Activated T-helper 1 cell treated with anti-CD3 and anti-CD28 coated beads, Interleukin-12 subunit alpha, Interleukin-12 subunit beta, Interleukin-2, Interleukin-4 antibody, amounts not matched to agents 30 ng/mL and 10 ng/mL and 1 ng/mL, durations not matched to agents 14 hours and 24 hours and 36 hours (primary cell): ENCODE data around the gene USP37. TPM values are rescaled to one million over a fixed set of nuclear protein-coding genes. Genes with fewer than 3 reads are reported as not detected.

Experiments used
- DNase-seq: peaks from one replicate; pipeline ENCODE4 v3.0.0; 2021; ENCODE audit warnings: low spot score
- H3K27ac Mint-ChIP-seq: one replicate; pipeline ENCODE4 v1.8.0; 2021; ENCODE audit warnings: mild to moderate bottlenecking, mixed read lengths
- H3K27me3 Mint-ChIP-seq: one replicate; pipeline ENCODE4 v1.8.0; 2022; ENCODE audit warnings: mild to moderate bottlenecking, moderate library complexity, mixed read lengths; ENCODE audit not compliant: insufficient read depth
- H3K36me3 Mint-ChIP-seq: one replicate; pipeline ENCODE4 v1.8.0; 2021; ENCODE audit warnings: low read depth, mixed read lengths
- H3K4me1 Mint-ChIP-seq: one replicate; pipeline ENCODE4 v1.8.0; 2021; ENCODE audit warnings: low read depth, mixed read lengths
- H3K4me3 Mint-ChIP-seq: one replicate; pipeline ENCODE4 v1.8.0; 2021; ENCODE audit warnings: mild to moderate bottlenecking, moderate library complexity, mixed read lengths
- H3K9me3 Mint-ChIP-seq: one replicate; pipeline ENCODE4 v1.8.0; 2021; ENCODE audit warnings: mixed read lengths
- intact Hi-C: fragments of 100-400 bp; cut with micrococcal nuclease; formaldehyde crosslinking; loops from one replicate; pipeline ENCODE4 v1.15.1; 2024
- total RNA-seq: library from RNA; stranded (reverse); gene quantifications from 2 replicates; pipeline ENCODE4 v1.2.3, GENCODE V29; 2022

Gene USP37
- total RNA-seq, 1 donor from 2014 or later = 43.5 TPM

GRCh38 chr2:218431878-218432277, 136.3 kb downstream of the USP37 start:
- DNase-seq = no peak
- no peak overlapping the region for H3K27ac Mint-ChIP-seq
- H3K27me3 Mint-ChIP-seq = peaks cover 3% of the 10 kb centered on the region
- no peaks in the 10 kb centered on the region for H3K36me3 Mint-ChIP-seq
- H3K4me1 Mint-ChIP-seq = no peaks in the 10 kb centered on the region
- intact Hi-C loops = no loop called here
- H3K9me3 Mint-ChIP-seq = no peaks in the 10 kb centered on the region
- no peak overlapping the region for H3K4me3 Mint-ChIP-seq

- H3K36me3 Mint-ChIP-seq = no peaks in the 10 kb centered on the region
- H3K4me1 Mint-ChIP-seq = no peaks in the 10 kb centered on the region
- no peak overlapping the region for H3K4me3 Mint-ChIP-seq
- peaks cover 3% of the 10 kb centered on the region for H3K27me3 Mint-ChIP-seq
- intact Hi-C loops = no loop called here
- no peaks in the 10 kb centered on the region for H3K9me3 Mint-ChIP-seq
- H3K27ac Mint-ChIP-seq = no peak overlapping the region
- DNase-seq = no peak
These were observed 137.4 kb downstream of the USP37 start for GRCh38 chr2:218430721-218431120.

GRCh38 chr2:218429911-218430692, 138.0 kb downstream of the USP37 start:
- Mint-ChIP-seq H3K4me3 (no peak overlapping the region), H3K36me3 (no peaks in the 10 kb centered on the region), H3K27ac (no peak overlapping the region), H3K9me3 (no peaks in the 10 kb centered on the region), H3K4me1 (no peaks in the 10 kb centered on the region), H3K27me3 (peaks cover 3% of the 10 kb centered on the region)
- no peak for DNase-seq
- intact Hi-C loops = no loop called here

- no peaks in the 10 kb centered on the region for H3K4me1 Mint-ChIP-seq
- H3K27me3 Mint-ChIP-seq = peaks cover 3% of the 10 kb centered on the region
- DNase-seq = no peak
- H3K9me3 Mint-ChIP-seq = no peaks in the 10 kb centered on the region
- intact Hi-C loops = no loop called here
- no peaks in the 10 kb centered on the region for H3K36me3 Mint-ChIP-seq
- H3K4me3 Mint-ChIP-seq = no peak overlapping the region
- no peak overlapping the region for H3K27ac Mint-ChIP-seq
These were observed 139.1 kb downstream of the USP37 start for GRCh38 chr2:218428846-218429558.

GRCh38 chr2:218427741-218428140, 140.4 kb downstream of the USP37 start:
- Mint-ChIP-seq H3K4me1 (no peaks in the 10 kb centered on the region), H3K27ac (no peak overlapping the region), H3K9me3 (no peaks in the 10 kb centered on the region), H3K27me3 (peaks cover 3% of the 10 kb centered on the region), H3K36me3 (no peaks in the 10 kb centered on the region), H3K4me3 (no peak overlapping the region)
- DNase-seq = no peak
- intact Hi-C loops = no loop called here

GRCh38 chr2:218425531-218425930, 142.6 kb downstream of the USP37 start:
- no peaks in the 10 kb centered on the region for H3K9me3 Mint-ChIP-seq
- no peaks in the 10 kb centered on the region for H3K4me1 Mint-ChIP-seq
- intact Hi-C loops = no loop called here

GRCh38 chr2:218423584-218423983, 144.6 kb downstream of the USP37 start:
- H3K27me3 Mint-ChIP-seq = peaks cover 3% of the 10 kb centered on the region
- intact Hi-C loops = no loop called here
- no peaks in the 10 kb centered on the region for H3K4me1 Mint-ChIP-seq
- no peaks in the 10 kb centered on the region for H3K36me3 Mint-ChIP-seq
- no peak for DNase-seq
- no peak overlapping the region for H3K4me3 Mint-ChIP-seq
- no peak overlapping the region for H3K27ac Mint-ChIP-seq
- no peaks in the 10 kb centered on the region for H3K9me3 Mint-ChIP-seq

More at GRCh38 chr2:218425531-218425930, 142.6 kb downstream of the USP37 start:
- DNase-seq = no peak
- H3K36me3 Mint-ChIP-seq = no peaks in the 10 kb centered on the region
- no peak overlapping the region for H3K4me3 Mint-ChIP-seq
- H3K27ac Mint-ChIP-seq = no peak overlapping the region
- H3K27me3 Mint-ChIP-seq = peaks cover 3% of the 10 kb centered on the region

GRCh38 chr2:218422403-218423086, 145.6 kb downstream of the USP37 start:
- H3K36me3 Mint-ChIP-seq = no peaks in the 10 kb centered on the region
- intact Hi-C loops = no loop called here
- H3K4me1 Mint-ChIP-seq = no peaks in the 10 kb centered on the region
- H3K9me3 Mint-ChIP-seq = no peaks in the 10 kb centered on the region
- peaks cover 3% of the 10 kb centered on the region for H3K27me3 Mint-ChIP-seq
- H3K27ac Mint-ChIP-seq = peak overlapping the region; percentile 13
- DNase-seq = no peak
- H3K4me3 Mint-ChIP-seq = no peak overlapping the region

GRCh38 chr2:218421027-218421426, 147.1 kb downstream of the USP37 start:
- Mint-ChIP-seq H3K9me3 (no peaks in the 10 kb centered on the region), H3K27me3 (no peaks in the 10 kb centered on the region), H3K36me3 (no peaks in the 10 kb centered on the region), H3K4me1 (no peaks in the 10 kb centered on the region), H3K27ac (no peak overlapping the region), H3K4me3 (no peak overlapping the region)
- no peak for DNase-seq
- intact Hi-C loops = no loop called here

- H3K36me3 Mint-ChIP-seq = no peaks in the 10 kb centered on the region
- H3K27me3 Mint-ChIP-seq = no peaks in the 10 kb centered on the region
- DNase-seq = no peak
- no peak overlapping the region for H3K4me3 Mint-ChIP-seq
- intact Hi-C loops = no loop called here
- no peaks in the 10 kb centered on the region for H3K4me1 Mint-ChIP-seq
- H3K27ac Mint-ChIP-seq = no peak overlapping the region
- no peaks in the 10 kb centered on the region for H3K9me3 Mint-ChIP-seq
These were observed 148.4 kb downstream of the USP37 start for GRCh38 chr2:218419630-218420216.

GRCh38 chr2:218418717-218419458, 149.3 kb downstream of the USP37 start, which contains the start of gene VIL1:
VIL1 (plus strand) TSS chr2:218419123; CDS start chr2:218423779, 4,656 bp downstream.
- Mint-ChIP-seq H3K9me3 (no peaks in the 10 kb centered on the region), H3K4me1 (no peaks in the 10 kb centered on the region), H3K4me3 (no peak within 1 kb of the TSS), H3K36me3 (no peaks in the 10 kb centered on the region), H3K27ac (no peak within 1 kb of the TSS), H3K27me3 (no peaks in the 10 kb centered on the region)
- DNase-seq = no peak
- intact Hi-C loops = no loop called here

- no peaks in the 10 kb centered on the region for H3K36me3 Mint-ChIP-seq
- no peak overlapping the region for H3K4me3 Mint-ChIP-seq
- intact Hi-C loops = no loop called here
- no peaks in the 10 kb centered on the region for H3K27me3 Mint-ChIP-seq
- no peak overlapping the region for H3K27ac Mint-ChIP-seq
- DNase-seq = no peak
- no peaks in the 10 kb centered on the region for H3K9me3 Mint-ChIP-seq
- H3K4me1 Mint-ChIP-seq = no peaks in the 10 kb centered on the region
These were observed 149.8 kb downstream of the USP37 start for GRCh38 chr2:218418321-218418716.
